Hematopoietic multipotent progenitor cell treated with erythropoietin and hydrocortisone succinate and interleukin-3 and kit ligand, for 4 days (in vitro differentiated cells): Measurements from ENCODE around the gene URGCP.
"Not testable (repeated sequence)": the region's sequence is repeated elsewhere in the genome, so short reads cannot be mapped to it uniquely, and the experiment has no call there.

ENCODE experiments used
- DNase-seq: peaks from one replicate; pipeline ENCODE4 v3.0.0-alpha.2; 2015

URGCP gene

DNA sequence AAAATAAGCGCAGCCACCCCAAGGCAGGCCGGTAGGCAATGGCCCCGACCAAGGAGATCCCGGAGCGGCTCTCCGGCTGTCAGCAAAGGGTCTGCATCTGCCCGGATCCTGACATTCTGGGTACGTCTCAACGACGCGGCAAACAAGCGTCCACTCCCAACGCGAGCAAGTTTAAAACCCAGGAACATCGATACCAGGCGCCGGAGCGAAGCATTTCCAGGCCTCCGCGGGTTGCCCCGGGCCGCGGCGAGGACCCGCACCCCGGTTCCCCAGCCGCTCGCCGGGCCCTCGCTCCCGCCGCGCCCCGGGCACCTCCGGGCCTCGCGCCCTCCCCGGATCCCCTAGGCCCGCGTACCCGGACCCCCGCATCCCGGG, 453 bp downstream of the URGCP start:
- peak; percentile 64 for DNase-seq

DNA sequence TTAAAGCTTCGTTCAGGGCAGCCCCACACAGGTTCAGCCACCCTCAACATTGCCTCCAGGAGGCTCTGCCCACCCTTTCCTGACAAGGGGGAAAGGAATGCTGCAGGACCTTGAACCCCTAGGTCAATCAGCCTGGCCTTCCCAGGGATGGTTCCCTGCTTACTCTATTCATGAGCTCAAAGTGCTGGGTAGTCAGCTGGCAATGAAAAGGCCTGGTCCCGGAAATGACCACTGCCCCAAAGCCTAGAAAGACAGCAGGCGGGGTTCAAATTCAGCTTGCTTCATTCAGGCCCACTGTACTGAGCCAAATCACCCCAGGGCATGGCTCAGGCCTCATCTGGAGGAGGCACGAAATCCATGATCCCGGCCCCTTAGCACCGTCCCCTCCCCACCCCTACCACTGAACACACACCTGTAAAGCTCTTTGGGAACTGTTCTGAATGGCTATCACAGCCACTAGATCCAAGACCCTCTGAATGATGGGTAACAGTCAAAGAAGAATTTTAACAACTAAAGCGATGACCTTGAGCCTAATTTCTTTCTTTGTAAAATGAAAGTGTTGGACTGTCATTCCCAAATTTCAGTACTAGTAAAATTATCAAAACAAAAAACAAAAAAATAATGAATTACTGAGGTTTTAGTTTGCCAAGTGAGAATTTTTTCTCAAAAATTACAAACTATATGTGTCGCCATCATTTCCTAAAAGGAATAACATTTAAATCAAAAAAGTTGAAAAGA, 1.0 kb downstream of the URGCP start:
- no peak for DNase-seq

DNA sequence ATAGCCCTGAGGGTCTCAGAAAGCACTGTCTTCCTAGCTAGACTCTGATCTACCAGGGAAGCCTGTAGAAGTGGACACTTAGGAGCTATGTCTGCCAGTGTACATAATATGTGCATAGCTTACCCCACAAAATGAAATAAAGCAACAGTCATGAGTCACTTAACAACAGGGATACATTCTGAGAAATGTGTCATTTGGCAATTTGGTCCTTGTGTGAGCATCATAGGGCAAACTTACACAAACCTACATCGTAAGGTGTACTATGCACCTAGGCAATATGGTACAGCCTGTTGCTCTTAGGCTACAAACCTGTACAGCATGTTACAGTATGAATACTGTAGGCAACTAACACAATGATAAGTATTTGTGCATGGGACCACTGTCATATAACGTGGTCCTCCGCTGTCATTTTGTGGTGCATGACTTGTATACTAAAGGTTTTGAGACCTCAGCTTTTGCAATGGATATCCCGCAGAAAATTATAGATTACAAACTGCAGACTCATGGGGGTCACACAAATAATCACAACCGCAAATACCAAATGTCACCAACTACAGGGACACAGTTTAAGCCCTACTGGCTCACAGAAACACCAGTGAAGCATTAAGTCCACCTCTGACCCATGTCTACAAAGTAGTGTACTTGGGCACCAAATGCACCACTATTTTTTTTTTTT, 1.7 kb downstream of the URGCP start:
- DNase-seq: peak; percentile 12

DNA sequence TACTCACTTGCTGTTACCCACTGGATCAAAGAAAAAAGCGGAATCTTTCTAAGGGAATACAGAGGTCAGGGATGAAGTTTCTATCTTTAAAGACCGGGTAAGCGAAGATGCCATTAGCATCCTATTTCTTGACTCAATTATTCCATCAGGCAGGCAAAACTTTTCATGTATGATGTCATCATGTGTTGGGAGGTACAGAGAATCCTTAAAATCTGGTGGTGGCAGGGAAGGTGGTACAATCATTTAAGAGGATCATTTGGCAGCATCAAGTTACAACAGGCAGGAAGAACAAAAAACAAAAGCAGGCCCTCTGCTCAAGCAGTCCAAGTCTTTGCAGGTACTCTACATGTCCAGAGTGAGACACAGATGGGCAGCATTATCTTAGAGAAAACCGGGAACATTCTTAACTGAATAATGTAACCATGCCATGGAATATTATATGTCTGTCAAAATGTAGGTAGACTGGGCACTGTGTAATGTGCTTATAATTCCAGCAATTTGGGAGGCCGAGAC, 3.8 kb downstream of the URGCP start:
- DNase-seq: no peak

DNA sequence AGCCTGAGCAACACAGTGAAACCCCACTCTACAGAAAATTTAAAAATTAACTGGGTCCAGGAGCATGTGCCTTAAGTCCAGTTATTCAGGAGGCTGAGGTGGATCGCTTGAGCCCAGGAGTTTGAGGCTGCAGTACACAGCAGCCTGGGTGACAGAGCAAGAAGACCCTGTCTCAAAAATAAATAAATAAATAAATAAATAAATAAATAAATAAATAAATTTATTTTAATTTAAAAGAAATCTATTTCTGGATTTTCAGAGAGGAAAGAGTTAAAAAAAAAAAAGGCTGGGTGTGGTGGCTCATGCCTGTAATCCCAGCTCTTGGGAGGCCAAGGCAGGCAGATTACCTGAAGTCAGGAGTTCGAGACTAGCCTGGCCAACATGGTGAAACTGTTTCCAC, 7.8 kb downstream of the URGCP start:
- not testable (repeated sequence) for DNase-seq

DNA sequence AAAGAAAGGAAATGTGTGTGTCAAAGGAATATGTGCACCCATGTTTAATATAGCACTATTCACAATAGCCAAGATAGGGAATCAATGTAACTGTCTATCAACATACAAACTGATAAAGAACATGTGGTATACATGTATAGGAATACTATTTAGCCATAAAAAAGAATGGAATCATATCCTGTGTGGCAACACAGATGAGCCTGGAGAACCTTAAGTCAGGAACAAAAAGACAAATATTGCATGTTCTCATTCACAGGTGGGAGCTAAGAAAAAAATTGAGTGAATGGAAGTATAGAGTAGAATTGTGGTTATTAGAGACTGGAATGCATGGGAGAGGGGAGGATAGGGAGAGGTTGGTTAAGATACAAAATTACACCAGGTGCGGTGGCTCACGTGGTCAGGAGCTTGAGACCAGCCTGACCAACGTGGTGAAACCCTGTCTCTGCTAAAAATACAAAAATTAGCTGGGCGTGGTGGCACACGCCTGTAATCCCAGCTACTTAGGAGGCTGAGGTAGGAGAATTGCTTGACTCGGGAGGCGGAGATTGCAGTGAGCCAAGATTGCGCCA, 10.5 kb downstream of the URGCP start:
- DNase-seq: no peak

DNA sequence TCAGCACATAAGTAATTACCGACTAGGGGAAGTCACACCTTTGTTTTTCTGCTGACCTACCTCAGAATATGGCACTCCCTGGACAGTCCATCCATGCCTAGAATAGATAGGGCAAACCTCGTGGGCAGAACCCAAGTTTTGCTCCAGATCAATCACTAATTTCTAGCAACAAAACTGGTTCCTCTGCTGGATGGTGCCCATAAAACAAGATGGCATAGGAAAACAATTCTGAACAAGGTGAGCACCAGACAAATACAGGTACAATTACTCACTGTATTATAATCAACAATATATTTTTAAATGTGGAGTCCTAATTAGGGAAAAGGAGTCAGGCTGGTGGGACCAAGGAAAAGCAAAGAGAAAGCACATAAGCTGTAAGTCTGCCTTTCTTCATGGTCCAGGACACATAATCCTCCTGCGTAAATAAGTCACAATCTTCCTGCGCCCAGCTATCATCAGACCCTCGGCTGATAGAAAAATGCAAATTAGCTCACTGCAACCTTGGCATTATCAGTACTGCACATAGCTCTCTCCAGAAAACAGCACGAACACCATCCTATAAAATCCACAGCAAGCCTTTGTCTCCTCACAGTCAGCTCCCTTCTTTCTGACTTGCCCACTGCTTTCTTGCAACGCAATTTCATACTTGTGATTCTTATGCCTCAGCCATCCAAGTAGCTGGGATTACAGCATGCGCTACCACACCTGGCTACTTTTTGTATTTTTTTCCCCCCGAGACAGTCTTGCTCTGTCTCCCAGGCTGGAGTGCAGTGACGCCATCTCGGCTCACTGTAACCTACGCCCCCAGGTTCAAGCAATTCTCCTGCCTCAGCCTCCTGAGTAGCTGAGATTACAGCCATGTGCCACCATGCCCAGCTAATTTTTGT, 15.1 kb downstream of the URGCP start:
- DNase-seq: no peak

DNA sequence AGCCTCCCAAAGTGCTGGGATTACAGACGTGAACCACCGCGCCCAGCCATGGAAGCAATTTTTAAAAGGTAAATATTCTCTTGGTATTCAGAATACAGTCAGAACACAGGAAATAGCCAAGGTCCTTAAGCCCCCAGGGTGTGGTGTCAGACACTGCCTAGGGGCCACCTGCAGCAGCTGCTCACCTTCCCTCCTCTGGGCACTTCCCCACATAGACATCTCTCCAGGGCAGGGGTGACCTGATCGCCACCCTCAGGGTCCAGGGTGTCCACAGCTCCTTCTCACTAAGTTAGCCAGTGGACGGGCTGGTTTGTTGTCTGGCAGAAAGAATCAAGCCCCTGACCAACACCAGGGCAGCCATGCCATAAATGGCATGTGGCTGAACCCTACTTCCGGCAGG, 15.9 kb downstream of the URGCP start:
- DNase-seq: no peak

DNA sequence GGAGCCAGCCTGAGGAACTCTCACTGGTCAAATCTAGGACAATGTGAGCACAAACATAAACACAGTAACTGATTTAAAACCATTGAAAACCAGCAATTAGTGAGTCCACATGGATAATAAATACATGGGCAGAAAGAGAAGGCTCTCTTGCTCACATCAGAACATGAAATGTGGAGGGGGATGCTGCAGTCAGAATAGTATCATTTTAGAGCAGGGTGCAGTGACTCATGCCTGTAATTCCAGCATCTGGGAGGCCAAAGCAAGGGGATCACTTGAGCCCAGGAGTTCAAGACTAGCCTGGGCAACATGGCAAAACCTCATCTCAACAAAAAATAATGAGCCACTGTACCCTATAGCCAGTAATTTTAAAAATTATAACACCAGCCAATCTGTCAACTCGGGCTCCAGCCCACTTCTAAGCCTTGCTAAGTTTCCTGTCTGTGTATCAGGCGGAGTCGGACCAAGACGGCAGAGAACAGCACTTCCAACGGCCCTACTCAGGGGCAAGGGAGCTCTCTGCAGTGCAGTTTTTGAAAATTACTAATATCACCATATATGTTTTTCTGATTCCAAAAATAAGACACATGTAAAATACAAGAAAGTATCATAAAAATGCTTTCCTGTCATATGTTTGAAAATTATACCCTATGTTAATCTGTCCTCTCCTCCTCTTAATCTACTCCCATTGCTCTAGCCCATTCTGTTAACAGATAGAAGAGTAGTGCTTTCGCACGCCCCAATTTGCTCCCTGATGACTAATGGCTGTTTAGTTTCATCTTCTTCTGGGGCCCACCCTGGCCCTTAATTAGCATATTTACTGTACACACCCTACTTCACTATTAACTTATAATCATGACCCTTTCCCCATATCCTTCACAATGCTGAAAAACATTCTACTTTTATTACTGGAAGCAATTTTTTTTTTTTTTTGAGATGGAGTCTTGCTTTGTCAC, 17.1 kb downstream of the URGCP start:
- peak; percentile 48 for DNase-seq

DNA sequence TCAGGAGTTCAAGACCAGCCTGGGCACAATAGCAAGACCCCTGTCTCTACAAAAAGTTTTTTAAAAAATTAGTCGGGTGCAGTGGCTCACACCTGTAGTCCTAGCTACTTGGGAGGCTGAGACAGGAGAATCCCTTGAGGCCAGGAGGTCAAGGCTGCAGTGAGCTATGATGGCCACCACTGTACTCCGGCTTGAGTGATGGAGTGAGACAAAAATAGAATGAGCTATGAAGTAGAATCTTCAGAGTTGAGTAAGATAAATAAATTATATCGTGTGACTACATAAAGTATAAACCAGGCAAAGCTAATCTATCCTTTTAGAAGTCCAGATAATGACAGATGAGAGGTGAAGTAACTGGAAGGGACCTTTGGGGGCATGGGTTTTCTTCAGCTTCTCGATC, 21.8 kb downstream of the URGCP start:
- DNase-seq: no peak

DNA sequence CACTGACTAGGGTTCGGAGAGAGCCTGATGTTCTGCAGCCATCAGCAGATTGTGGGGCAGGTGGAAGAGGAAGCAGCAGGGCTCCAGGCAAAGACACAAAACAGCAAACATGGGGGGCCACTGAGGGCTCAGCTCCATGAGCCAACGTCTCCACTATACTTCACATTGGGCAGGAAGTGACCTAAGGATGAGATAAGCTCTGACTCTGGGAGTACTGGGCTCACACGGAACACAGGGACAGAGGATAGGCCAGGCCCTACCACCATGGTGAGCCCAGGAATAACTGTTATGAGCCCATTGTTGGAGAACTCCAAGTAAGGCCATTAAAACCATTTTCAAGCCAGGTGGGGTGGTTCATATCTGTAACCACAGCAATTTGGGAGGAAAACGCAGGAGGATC, 22.2 kb downstream of the URGCP start:
- DNase-seq: no peak

DNA sequence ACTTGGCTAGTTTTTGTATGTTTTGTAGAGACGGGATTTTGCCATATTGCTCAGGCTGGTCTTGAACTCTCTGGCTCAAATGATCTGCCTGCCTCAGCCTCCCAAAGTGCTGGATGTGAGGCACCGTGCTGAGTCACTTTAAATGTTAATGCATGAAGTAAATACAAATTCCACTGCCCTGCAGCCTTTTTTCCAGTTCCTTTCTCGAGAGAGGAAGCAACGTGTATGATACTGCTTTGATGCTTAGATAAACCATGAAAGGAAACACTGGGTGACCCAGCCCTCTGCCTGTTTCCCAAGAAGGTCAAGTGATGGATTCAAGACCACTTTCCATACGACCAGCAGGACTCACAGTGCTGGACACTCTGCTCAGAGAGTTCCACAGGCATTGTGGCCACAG, 25.8 kb downstream of the URGCP start:
- DNase-seq: no peak

DNA sequence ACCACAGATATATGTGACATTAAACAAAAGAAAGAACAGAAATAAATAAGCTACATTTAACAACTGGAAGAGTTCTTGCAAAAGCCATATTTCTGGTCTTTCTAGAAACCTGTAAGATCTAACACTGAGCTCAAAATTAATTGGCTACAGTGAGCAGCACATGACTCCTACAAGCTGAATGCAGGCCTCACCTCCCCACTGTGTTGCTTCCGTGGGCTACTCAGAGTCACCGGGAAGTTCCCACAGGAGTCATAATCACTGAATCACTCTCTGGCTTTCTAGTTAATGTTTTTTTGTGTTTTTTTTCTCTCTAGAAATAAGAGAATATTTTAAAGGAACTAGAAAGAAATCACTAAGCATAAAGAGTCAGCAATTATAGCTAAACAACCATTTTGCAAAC, 26.9 kb downstream of the URGCP start:
- DNase-seq: no peak

DNA sequence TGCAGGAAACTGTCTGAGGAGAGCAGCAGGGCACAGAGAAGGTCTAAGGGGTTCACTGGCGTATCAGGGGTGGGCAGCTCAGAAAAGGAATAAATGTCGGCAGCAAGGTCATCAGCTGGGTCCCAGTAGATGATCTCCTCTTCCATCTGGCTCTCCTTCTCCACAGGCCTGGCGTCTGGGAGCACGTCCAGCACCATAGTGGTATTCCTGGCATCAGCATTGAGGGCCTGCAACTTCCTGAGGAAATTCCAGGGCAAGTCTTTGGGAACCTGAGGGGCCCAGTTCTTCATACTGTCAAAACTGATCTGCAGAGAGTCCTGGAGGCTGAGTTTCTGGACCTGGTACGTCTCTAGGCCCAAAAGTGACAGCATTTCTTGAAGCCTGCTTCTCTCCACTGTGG, 27.5 kb downstream of the URGCP start:
- no peak for DNase-seq

DNA sequence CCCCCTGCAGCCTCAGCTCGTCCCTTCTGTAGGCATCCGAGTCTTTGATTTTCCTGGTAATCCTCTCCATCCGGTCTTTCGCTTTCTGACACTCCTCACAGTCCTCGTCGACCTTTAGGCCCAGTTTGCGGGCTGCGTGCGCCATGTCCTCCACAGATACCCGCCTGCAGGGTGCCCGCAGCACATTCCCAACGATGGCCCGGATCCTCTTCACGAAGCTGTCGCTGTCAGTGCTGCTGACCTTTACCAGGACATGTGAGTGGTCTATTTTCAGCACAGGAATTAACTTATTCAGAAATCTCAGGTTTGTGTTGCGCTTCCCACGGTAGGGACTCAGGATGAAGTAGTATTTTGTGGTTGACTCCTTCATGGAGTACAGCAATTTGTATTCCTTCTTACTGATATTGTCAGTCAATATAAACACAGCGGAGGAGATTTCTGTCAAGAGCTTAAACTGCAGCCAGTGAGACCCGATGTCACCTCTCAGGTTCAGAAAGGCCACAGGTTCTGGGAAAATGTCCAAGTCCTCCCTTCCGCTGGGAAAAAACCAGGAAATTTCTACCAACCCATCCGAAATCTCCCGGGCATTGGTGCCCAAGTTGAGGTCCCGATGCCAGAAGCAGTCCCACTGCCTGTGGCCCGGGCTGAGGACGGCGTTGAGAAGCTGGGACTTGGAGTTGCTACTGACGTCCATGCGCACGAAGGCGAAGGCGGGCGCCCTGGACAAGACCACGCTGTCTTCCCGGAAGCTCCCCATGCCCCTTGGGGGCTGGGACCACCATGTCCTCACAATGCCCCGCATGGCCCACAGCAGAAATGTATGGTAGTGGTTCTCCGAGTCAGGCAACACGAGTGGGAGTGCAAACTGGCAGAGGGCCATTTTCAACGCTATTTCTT, 28.2 kb downstream of the URGCP start:
- no peak for DNase-seq

DNA sequence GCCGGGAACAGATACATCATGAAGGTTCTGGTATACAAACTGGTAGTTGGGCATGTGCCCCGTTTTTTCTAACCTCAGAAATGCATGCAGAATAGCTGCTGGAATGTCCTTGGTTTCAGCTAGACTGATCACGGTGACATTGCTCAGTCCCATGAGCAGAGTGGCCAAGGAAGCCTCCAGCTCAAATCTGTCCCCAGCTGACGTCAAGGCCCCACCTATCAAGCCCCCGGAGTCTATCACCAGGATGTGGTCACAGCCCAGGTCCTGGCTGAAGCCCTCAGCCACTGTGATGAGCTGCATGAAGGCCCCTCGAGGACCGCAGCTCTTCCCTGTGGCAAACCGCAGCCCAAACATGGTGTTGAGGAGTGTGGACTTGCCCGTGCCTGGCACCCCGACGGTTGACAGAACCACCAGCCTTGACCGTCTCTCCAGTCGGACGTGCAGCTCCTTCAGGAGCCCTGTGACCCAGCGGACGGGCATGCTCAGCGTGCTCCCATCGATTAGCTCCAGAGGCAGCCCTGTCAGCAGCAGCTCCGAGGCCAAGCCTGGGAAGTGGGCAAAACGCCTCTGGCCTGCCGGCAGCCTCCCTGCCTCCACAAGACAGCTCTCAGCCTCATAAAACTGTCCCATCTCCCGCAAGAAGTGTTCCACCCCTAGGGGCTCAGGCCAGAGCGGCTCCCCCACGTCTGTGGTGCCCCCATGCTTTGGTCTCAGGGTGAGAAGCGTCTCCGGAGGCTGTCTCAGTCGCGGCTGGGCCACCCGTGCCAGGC, 29.2 kb downstream of the URGCP start:
- no peak for DNase-seq

DNA sequence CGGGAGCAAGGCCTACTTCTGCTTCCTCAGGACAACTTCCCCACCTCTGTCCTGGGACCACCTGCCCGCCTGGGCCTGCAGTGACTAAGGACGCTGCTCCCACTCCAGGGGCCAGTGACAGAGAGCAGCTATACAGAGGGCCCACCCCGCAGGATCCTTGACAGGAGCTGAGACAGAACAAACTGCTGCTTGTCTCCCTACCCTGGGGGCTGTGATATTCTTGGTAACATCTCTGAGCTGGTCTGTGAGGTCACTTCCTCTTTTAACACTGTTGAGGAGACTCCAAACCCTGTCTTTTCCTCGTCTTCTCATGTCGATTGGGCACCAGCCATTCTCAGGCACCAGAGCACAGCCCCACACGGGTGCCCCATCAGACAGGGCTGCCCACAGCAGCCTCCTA, 30.2 kb downstream of the URGCP start:
- DNase-seq: peak; percentile 39

DNA sequence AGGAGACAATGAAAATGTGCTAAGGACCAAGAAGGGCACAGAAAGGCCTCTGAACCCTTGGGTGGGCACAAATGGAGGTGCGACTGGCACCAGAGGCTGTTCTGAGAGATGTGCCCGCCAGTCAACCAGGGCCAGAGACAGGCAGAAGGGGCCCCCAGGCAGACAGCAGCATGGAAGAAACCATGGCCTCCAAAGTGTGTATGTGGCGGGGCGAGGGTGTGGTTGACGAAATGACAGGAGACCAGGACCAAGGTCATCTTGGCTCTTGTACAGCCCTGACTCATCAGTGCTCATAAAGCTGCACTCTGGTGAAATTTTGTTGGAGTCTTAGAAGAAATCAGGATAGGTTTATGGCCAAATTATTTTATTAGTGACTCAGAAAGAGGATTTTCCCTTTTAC, 33.1 kb downstream of the URGCP start:
- DNase-seq: no peak

DNA sequence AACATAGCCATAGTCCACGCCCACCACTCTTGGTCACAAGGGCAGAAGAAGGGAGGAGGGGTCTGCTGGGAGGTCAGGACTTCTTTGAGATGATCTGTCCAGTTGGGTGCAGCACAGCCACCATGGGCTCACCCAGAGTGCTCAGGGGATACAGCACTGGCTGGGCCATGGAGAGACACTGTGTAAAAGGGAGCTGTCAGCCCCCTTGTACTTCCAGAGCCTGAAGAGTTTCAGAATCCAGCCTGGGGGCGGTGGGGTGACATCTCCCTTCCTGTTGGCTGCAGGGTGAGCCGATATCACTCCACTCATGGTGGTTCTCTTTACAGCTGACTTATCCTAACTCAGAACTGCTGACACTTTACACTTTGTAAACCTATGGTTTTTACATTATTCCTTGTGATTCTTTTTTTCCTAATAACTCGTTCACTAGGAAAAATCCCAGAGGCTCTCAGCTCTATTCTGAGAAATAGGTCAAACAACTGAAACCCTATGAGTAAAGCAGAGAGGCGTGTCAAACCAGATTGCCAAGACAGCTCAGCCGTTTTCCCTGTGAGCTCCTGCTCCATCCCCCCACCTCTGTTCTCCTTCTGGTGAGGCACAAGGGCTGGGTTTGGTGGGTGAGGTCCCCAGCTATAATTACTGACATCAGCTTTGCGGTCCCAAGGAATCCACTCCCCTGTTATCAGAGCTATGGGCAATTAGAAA, 33.8 kb downstream of the URGCP start:
- DNase-seq: no peak

DNA sequence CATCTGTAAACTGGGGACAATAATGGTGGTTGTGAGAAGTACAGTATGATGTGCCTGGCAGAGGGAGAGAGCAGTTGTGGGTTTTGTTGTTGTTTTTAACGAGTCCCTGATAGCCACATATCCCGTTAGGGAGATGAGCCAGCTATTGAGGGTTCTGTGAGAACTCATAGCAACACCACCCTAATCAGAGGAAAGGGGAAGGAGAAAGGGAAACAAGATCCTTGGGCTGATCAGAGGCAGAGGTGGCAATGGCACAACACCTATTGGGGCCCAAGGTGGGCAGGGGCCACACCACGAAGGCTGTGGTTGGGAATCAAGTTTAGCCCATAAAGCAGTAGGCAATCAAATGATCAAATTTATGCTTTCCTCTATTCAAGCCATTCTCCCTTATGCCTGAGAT, 35.3 kb downstream of the URGCP start:
- no peak for DNase-seq
